ENCODE results near the gene CDH4. TPM values are rescaled to one million over a fixed set of nuclear protein-coding genes. Genes with fewer than 3 reads are reported as not detected.

CDH4 gene
- total RNA-seq, 1 donor from 2014 or later: 3.2 TPM

GRCh38 chr20:61614706-61615100 lies 362.6 kb downstream of the CDH4 start:
- no peak overlapping the region for H3K4me2 ChIP-seq (ENCODE audit: low read length)
- no peak overlapping the region for H3K9ac ChIP-seq (ENCODE audit: low read length)
- no peaks in the 10 kb centered on the region for H3K36me3 ChIP-seq (ENCODE audit: insufficient read depth, low read length)
- no peak overlapping the region for H3K4me3 Mint-ChIP-seq (ENCODE audit: unreplicated experiment)
- H3K4me3 ChIP-seq (ENCODE audit: insufficient read depth, low read depth, low read length): no peak overlapping the region
- H3K4me1 ChIP-seq (ENCODE audit: insufficient read depth, low read length): peaks cover 4% of the 10 kb centered on the region
- H3K79me2 ChIP-seq (ENCODE audit: insufficient read depth, low read length): no peaks in the 10 kb centered on the region
- DNase-seq (ENCODE audit: low read depth): no peak
- H3K27ac Mint-ChIP-seq (ENCODE audit: unreplicated experiment): no peak overlapping the region
- peaks cover 5% of the 10 kb centered on the region for H3K9me3 Mint-ChIP-seq (ENCODE audit: unreplicated experiment)
- peaks cover 15% of the 10 kb centered on the region for H4K20me1 ChIP-seq (ENCODE audit: insufficient read depth, low read length)
- H3K9me3 ChIP-seq (ENCODE audit: insufficient read depth, low read depth, low read length): no peaks in the 10 kb centered on the region
- no peaks in the 10 kb centered on the region for H3K36me3 Mint-ChIP-seq (ENCODE audit: low read depth, unreplicated experiment)
- no peak for TF ChIP-seq CTCF (IDR thresholded peaks at IDR 0.05; ENCODE audit: insufficient read depth, low read depth, low read length)
- TF ChIP-seq EZH2 (IDR thresholded peaks at IDR 0.05; ENCODE audit: insufficient read depth, low read length): no peak
- peaks cover 32% of the 10 kb centered on the region for H3K27me3 Mint-ChIP-seq (ENCODE audit: low read depth, unreplicated experiment)
- no peak overlapping the region for H2AFZ ChIP-seq (ENCODE audit: low read depth, low read length)
- H3K27me3 ChIP-seq (ENCODE audit: insufficient read depth, low read length): no peaks in the 10 kb centered on the region
- no peak for FAIRE-seq
- H3K4me1 Mint-ChIP-seq (ENCODE audit: low read depth, unreplicated experiment): no peaks in the 10 kb centered on the region
- no peak overlapping the region for H3K27ac ChIP-seq (ENCODE audit: low read depth, low read length)

GRCh38 chr20:61615806-61616205 lies 363.7 kb downstream of the CDH4 start:
- DNase-seq (ENCODE audit: low read depth) (no peak), FAIRE-seq (no peak)
- Histone ChIP-seq H3K27me3 (ENCODE audit: insufficient read depth, low read length) (no peaks in the 10 kb centered on the region), H3K36me3 (ENCODE audit: insufficient read depth, low read length) (no peaks in the 10 kb centered on the region), H3K4me1 (ENCODE audit: insufficient read depth, low read length) (peaks cover 4% of the 10 kb centered on the region), H3K27ac (ENCODE audit: low read depth, low read length) (no peak overlapping the region), H3K4me3 (ENCODE audit: insufficient read depth, low read depth, low read length) (no peak overlapping the region), H3K9me3 (ENCODE audit: insufficient read depth, low read depth, low read length) (no peaks in the 10 kb centered on the region), H3K9ac (ENCODE audit: low read length) (no peak overlapping the region), H4K20me1 (ENCODE audit: insufficient read depth, low read length) (peaks cover 9% of the 10 kb centered on the region), H3K4me2 (ENCODE audit: low read length) (no peak overlapping the region), H2AFZ (ENCODE audit: low read depth, low read length) (no peak overlapping the region), H3K79me2 (ENCODE audit: insufficient read depth, low read length) (no peaks in the 10 kb centered on the region)
- H3K9me3 Mint-ChIP-seq (ENCODE audit: unreplicated experiment): peaks cover 5% of the 10 kb centered on the region
- no peak overlapping the region for H3K27ac Mint-ChIP-seq (ENCODE audit: unreplicated experiment)
- no peaks in the 10 kb centered on the region for H3K36me3 Mint-ChIP-seq (ENCODE audit: low read depth, unreplicated experiment)
- H3K27me3 Mint-ChIP-seq (ENCODE audit: low read depth, unreplicated experiment): peaks cover 27% of the 10 kb centered on the region
- no peaks in the 10 kb centered on the region for H3K4me1 Mint-ChIP-seq (ENCODE audit: low read depth, unreplicated experiment)
- TF ChIP-seq EZH2 (IDR thresholded peaks at IDR 0.05; ENCODE audit: insufficient read depth, low read length) (no peak), CTCF (IDR thresholded peaks at IDR 0.05; ENCODE audit: insufficient read depth, low read depth, low read length) (no peak)
- no peak overlapping the region for H3K4me3 Mint-ChIP-seq (ENCODE audit: unreplicated experiment)

GRCh38 chr20:61619751-61620150 lies 367.7 kb downstream of the CDH4 start:
- Histone ChIP-seq H2AFZ (ENCODE audit: low read depth, low read length) (no peak overlapping the region), H3K4me1 (ENCODE audit: insufficient read depth, low read length) (no peaks in the 10 kb centered on the region), H3K36me3 (ENCODE audit: insufficient read depth, low read length) (no peaks in the 10 kb centered on the region), H3K79me2 (ENCODE audit: insufficient read depth, low read length) (no peaks in the 10 kb centered on the region), H4K20me1 (ENCODE audit: insufficient read depth, low read length) (no peaks in the 10 kb centered on the region), H3K4me3 (ENCODE audit: insufficient read depth, low read depth, low read length) (no peak overlapping the region), H3K9me3 (ENCODE audit: insufficient read depth, low read depth, low read length) (no peaks in the 10 kb centered on the region), H3K9ac (ENCODE audit: low read length) (no peak overlapping the region), H3K4me2 (ENCODE audit: low read length) (no peak overlapping the region), H3K27ac (ENCODE audit: low read depth, low read length) (no peak overlapping the region), H3K27me3 (ENCODE audit: insufficient read depth, low read length) (no peaks in the 10 kb centered on the region)
- TF ChIP-seq EZH2 (IDR thresholded peaks at IDR 0.05; ENCODE audit: insufficient read depth, low read length) (no peak), CTCF (IDR thresholded peaks at IDR 0.05; ENCODE audit: insufficient read depth, low read depth, low read length) (no peak)
- Mint-ChIP-seq H3K27me3 (ENCODE audit: low read depth, unreplicated experiment) (peaks cover 42% of the 10 kb centered on the region), H3K4me3 (ENCODE audit: unreplicated experiment) (no peak overlapping the region), H3K9me3 (ENCODE audit: unreplicated experiment) (peaks cover 3% of the 10 kb centered on the region), H3K36me3 (ENCODE audit: low read depth, unreplicated experiment) (no peaks in the 10 kb centered on the region), H3K4me1 (ENCODE audit: low read depth, unreplicated experiment) (no peaks in the 10 kb centered on the region), H3K27ac (ENCODE audit: unreplicated experiment) (no peak overlapping the region)
- DNase-seq (ENCODE audit: low read depth) (no peak), FAIRE-seq (no peak)

Measured in astrocyte (in vitro differentiated cells and primary cell).